NCI-H774 (cell line): ENCODE results near the gene MLN.

ENCODE experiments used
- DNase-seq: peaks from one replicate; lab custom pipeline; 2025; lab: John Stamatoyannopoulos, UW

MLN gene

GRCh38 chr6:33803571-33804053 lies at the start of gene MLN:
Gene MLN, minus strand, starts transcription at chr6:33804003. Its CDS starts 2,840 bp downstream, at chr6:33801163.
- DNase-seq, result no peak

GRCh38 chr6:33853026-33853425 lies 49.2 kb upstream of the MLN start:
- no peak for DNase-seq

- no peak for DNase-seq
These were observed 48.2 kb upstream of the MLN start for GRCh38 chr6:33851959-33852358.

GRCh38 chr6:33850869-33851541 lies 47.2 kb upstream of the MLN start:
- no peak for DNase-seq

GRCh38 chr6:33850296-33850695 lies 46.5 kb upstream of the MLN start:
- DNase-seq, result no peak

- no peak for DNase-seq
These were observed 45.8 kb upstream of the MLN start for GRCh38 chr6:33849500-33850075.

GRCh38 chr6:33848484-33848883 lies 44.7 kb upstream of the MLN start:
- no peak for DNase-seq

GRCh38 chr6:33847867-33848266 lies 44.1 kb upstream of the MLN start:
- DNase-seq, result no peak

- no peak for DNase-seq
These were observed 43.3 kb upstream of the MLN start for GRCh38 chr6:33847078-33847477.

- DNase-seq, result no peak
These were observed 42.4 kb upstream of the MLN start for GRCh38 chr6:33846226-33846625.

- DNase-seq, result no peak
These were observed 41.4 kb upstream of the MLN start for GRCh38 chr6:33845031-33845745.

GRCh38 chr6:33843131-33844121 lies 39.6 kb upstream of the MLN start:
- no peak for DNase-seq

GRCh38 chr6:33841868-33842267 lies 38.1 kb upstream of the MLN start:
- DNase-seq, result no peak

GRCh38 chr6:33841070-33841469 lies 37.3 kb upstream of the MLN start:
- DNase-seq, result no peak

- DNase-seq, result no peak
These were observed 36.5 kb upstream of the MLN start for GRCh38 chr6:33840048-33840926.

GRCh38 chr6:33839399-33840047 lies 35.7 kb upstream of the MLN start:
- DNase-seq, result no peak

- no peak for DNase-seq
These were observed 35.2 kb upstream of the MLN start for GRCh38 chr6:33838983-33839382.

- DNase-seq, result no peak
These were observed 34.3 kb upstream of the MLN start for GRCh38 chr6:33837971-33838665.

- DNase-seq, result no peak
These were observed 33.1 kb upstream of the MLN start for GRCh38 chr6:33836806-33837469.
